ENCODE results near the gene MOCS2. TPM values are rescaled to one million over a fixed set of nuclear protein-coding genes. Genes with fewer than 3 reads are reported as not detected.
A peak's percentile ranks its signal among the peaks of the same experiment; 100 is the strongest.

Gene MOCS2
- total and polyA plus RNA-seq, 2 donors from 2014 or later: 52.2 to 168 TPM

DNA sequence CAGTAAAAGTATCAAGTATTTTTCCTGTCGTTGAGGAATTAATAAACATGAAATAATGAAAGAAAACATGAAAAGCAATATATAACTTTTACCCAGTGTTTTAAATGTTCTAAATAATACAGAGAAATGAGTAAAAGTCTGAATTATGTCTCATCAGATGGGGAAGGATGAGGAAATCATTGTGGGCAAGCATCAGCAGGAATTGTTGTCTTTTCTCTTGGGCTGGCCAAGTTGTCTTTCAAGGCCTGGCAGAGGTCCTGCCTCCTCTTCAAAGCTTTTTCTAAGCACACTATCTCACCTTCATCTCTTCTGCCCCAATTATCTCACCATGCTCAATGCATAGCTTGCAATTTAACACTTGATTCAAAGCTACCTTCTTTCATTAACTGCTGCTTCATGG lies 41.9 kb downstream of the MOCS2 start:
- TF ChIP-seq CTCF (IDR thresholded peaks at IDR 0.05; ENCODE audit: borderline replicate concordance, extremely low read depth, insufficient read depth): no peak
- no peaks in the 10 kb centered on the region for H3K4me1 ChIP-seq (ENCODE audit: control insufficient read depth in 2 of 3, insufficient read depth in 2 of 3, low read depth in 1 of 3, low read length in 3 of 3)
- H3K27me3 ChIP-seq (ENCODE audit: control insufficient read depth, insufficient read depth, low read length): no peaks in the 10 kb centered on the region
- no peak overlapping the region for H3K9ac ChIP-seq (ENCODE audit: low read length in 3 of 3)
- DNase-seq (no peak), FAIRE-seq (no peak)
- no peaks in the 10 kb centered on the region for H3K9me3 ChIP-seq (ENCODE audit: control insufficient read depth in 2 of 3, insufficient read depth in 1 of 3, low read length in 3 of 3)
- no peak overlapping the region for H3K27ac ChIP-seq (ENCODE audit: low read depth in 2 of 2, low read length in 2 of 2)
- intact Hi-C loops (cut with DNase I): no loop called here
- no peak overlapping the region for H3K4me3 ChIP-seq (ENCODE audit: low read length in 3 of 3)
- H3K36me3 ChIP-seq (ENCODE audit: control insufficient read depth in 2 of 3, insufficient read depth in 3 of 3, low read length in 3 of 3): peaks cover 0 to 19% (median 5%) of the 10 kb centered on the region in 3 donors

DNA sequence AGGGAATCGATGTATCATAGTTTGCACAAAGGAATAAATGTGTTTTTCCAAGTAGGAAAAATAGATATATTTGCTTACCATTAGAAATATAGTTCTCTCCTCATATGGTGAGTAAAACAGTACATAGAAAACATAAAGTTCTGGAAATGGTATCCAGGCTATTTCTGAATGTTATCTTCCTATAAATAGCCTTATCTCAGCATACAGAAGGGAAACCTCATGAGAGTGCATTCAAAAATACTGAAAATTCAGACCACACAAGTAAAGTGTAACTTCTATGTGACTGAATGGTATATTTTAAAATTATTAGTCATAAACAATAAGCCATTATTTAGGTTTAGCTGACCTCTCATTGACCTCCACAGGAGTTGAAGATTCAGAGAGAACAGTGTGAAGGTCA lies 43.5 kb downstream of the MOCS2 start:
- no peak overlapping the region for H3K4me3 ChIP-seq (ENCODE audit: low read length in 3 of 3)
- no peaks in the 10 kb centered on the region for H3K4me1 ChIP-seq (ENCODE audit: control insufficient read depth in 2 of 3, insufficient read depth in 2 of 3, low read depth in 1 of 3, low read length in 3 of 3)

GRCh38 chr5:53063791-53064190 lies 45.8 kb downstream of the MOCS2 start:
- no peak for TF ChIP-seq CTCF (IDR thresholded peaks at IDR 0.05; ENCODE audit: borderline replicate concordance, extremely low read depth, insufficient read depth)
- no peak overlapping the region for H3K9ac ChIP-seq (ENCODE audit: low read length in 3 of 3)
- no peaks in the 10 kb centered on the region for H3K27me3 ChIP-seq (ENCODE audit: control insufficient read depth, insufficient read depth, low read length)
- FAIRE-seq (peak; percentile 47), DNase-seq (no peak)
- no peak overlapping the region for H3K27ac ChIP-seq (ENCODE audit: low read depth in 2 of 2, low read length in 2 of 2)
- peaks cover 0 to 20% (median 14%) of the 10 kb centered on the region in 3 donors for H3K36me3 ChIP-seq (ENCODE audit: control insufficient read depth in 2 of 3, insufficient read depth in 3 of 3, low read length in 3 of 3)
- H3K4me1 ChIP-seq (ENCODE audit: control insufficient read depth in 2 of 3, insufficient read depth in 2 of 3, low read depth in 1 of 3, low read length in 3 of 3): no peaks in the 10 kb centered on the region
- H3K4me3 ChIP-seq (ENCODE audit: low read length in 3 of 3): no peak overlapping the region
- H3K9me3 ChIP-seq (ENCODE audit: control insufficient read depth in 2 of 3, insufficient read depth in 1 of 3, low read length in 3 of 3): no peaks in the 10 kb centered on the region
- intact Hi-C loops (cut with DNase I): no loop called here

More for the DNA sequence above, 43.5 kb downstream of the MOCS2 start:
- no peak for DNase-seq
- TF ChIP-seq CTCF (IDR thresholded peaks at IDR 0.05; ENCODE audit: borderline replicate concordance, extremely low read depth, insufficient read depth): no peak
- H3K36me3 ChIP-seq (ENCODE audit: control insufficient read depth in 2 of 3, insufficient read depth in 3 of 3, low read length in 3 of 3): peaks cover 0 to 18% (median 6%) of the 10 kb centered on the region in 3 donors
- H3K27me3 ChIP-seq (ENCODE audit: control insufficient read depth, insufficient read depth, low read length): no peaks in the 10 kb centered on the region
- H3K9me3 ChIP-seq (ENCODE audit: control insufficient read depth in 2 of 3, insufficient read depth in 1 of 3, low read length in 3 of 3): no peaks in the 10 kb centered on the region
- H3K9ac ChIP-seq (ENCODE audit: low read length in 3 of 3): no peak overlapping the region
- FAIRE-seq: no peak
- intact Hi-C loops (cut with DNase I): no loop called here
- H3K27ac ChIP-seq (ENCODE audit: low read depth in 2 of 2, low read length in 2 of 2): no peak overlapping the region

- H3K9ac ChIP-seq (ENCODE audit: low read length in 3 of 3): no peak overlapping the region
- H3K27me3 ChIP-seq (ENCODE audit: control insufficient read depth, insufficient read depth, low read length): no peaks in the 10 kb centered on the region
- intact Hi-C loops (cut with DNase I): no loop called here
- peaks cover 0 to 24% (median 11%) of the 10 kb centered on the region in 3 donors for H3K36me3 ChIP-seq (ENCODE audit: control insufficient read depth in 2 of 3, insufficient read depth in 3 of 3, low read length in 3 of 3)
- no peak overlapping the region for H3K27ac ChIP-seq (ENCODE audit: low read depth in 2 of 2, low read length in 2 of 2)
- FAIRE-seq: no peak
- H3K9me3 ChIP-seq (ENCODE audit: control insufficient read depth in 2 of 3, insufficient read depth in 1 of 3, low read length in 3 of 3): no peaks in the 10 kb centered on the region
- H3K4me3 ChIP-seq (ENCODE audit: low read length in 3 of 3): no peak overlapping the region
- H3K4me1 ChIP-seq (ENCODE audit: control insufficient read depth in 2 of 3, insufficient read depth in 2 of 3, low read depth in 1 of 3, low read length in 3 of 3): no peaks in the 10 kb centered on the region
- no peak for TF ChIP-seq CTCF (IDR thresholded peaks at IDR 0.05; ENCODE audit: borderline replicate concordance, extremely low read depth, insufficient read depth)
- DNase-seq: no peak
Measured at GRCh38 chr5:53063176-53063575, 46.4 kb downstream of the MOCS2 start.
